Measurements from ENCODE around the gene JUNB. TPM values are rescaled to one million over a fixed set of nuclear protein-coding genes. Genes with fewer than 3 reads are reported as not detected.

The JUNB gene
- total and polyA plus RNA-seq, 10 of the 15 experiments (the other 5 are each of a cell fraction or from before 2014, with no cell fraction given): 0.55 to 144 (median 68.3) TPM

DNA sequence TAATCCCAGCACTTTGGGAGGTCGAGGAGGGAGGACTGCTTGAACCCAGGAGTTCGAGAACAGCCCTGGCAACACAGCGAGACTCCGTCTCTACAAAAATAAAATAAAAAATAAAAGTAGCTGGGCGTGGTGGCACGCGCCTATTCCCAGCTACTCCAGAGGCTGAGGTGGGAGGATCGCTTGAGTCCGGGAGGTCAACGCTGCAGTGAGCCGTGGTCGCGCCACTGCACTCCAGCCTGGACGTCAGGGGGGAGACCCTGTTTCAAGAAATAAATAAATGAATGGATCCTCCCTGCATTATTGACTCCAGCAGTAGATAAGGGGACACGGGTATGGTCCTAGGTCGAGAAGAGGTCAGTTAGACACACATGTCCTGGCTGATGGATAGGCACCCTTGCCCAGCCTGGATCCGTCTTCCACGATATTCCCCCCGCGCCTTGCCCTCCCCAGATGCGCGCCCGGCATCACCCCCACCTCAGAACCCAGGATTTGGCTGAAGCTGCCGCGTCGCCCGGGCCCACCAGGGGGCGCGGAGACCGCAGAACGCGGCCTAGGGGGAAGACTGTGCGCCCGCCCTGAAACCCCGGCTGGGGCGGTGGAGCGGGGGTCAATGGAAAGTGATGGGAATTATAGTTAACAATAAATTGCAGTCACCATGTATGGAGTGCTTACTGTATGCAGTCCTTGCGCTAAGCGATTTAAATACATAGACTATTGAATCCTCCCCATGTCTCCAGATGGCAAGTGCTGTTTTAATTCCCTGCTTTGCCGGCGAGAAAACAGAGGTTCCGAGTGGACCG lies 13.9 kb upstream of the JUNB start (continued):
- TF ChIP-seq RFX5 (IDR thresholded peaks at IDR 0.05; ENCODE audit: low read depth, low read length) (no peak), SRF (IDR thresholded peaks at IDR 0.05; ENCODE audit: low read depth in 2 of 2, low read length in 2 of 2) (peak in 1 of 2 experiments; percentile 61; a peak in 1 of 4 replicates), ZNF622 (IDR thresholded peaks at IDR 0.05) (no peak), KAT2A (conservative IDR thresholded peaks at IDR 0.05; ENCODE audit: control insufficient read depth, low read depth, low read length) (no peak), TARDBP (IDR thresholded peaks at IDR 0.05; ENCODE audit: borderline replicate concordance) (0 out of 2 replicates have a peak, but pooled peaks have one; percentile 35), KLF5 (IDR thresholded peaks at IDR 0.05; ENCODE audit: partially characterized antibody) (peak; percentile 64), NR2C1 (IDR thresholded peaks at IDR 0.05) (peak; percentile 53), IKZF2 (IDR thresholded peaks at IDR 0.05) (peak; percentile 8 to 30; a peak in 3 of 4 replicates), NBN (IDR thresholded peaks at IDR 0.05) (peak; percentile 7; the same call in 1 of the 2 replicates), CREM (IDR thresholded peaks at IDR 0.05; ENCODE audit: low read depth) (peak; percentile 82), MEF2B (IDR thresholded peaks at IDR 0.05; ENCODE audit: partially characterized antibody, poor library complexity, severe bottlenecking) (peak; percentile 50), SREBF1 (IDR thresholded peaks at IDR 0.05; ENCODE audit: low read length) (no peak), HDGF (IDR thresholded peaks at IDR 0.05) (no peak), ZNF217 (IDR thresholded peaks at IDR 0.05) (0 out of 2 replicates have a peak, but pooled peaks have one; percentile 15), PAX5 (IDR thresholded peaks at IDR 0.05; ENCODE audit: borderline replicate concordance, low read depth, low read length) (no peak), TCF12 (IDR thresholded peaks at IDR 0.05; ENCODE audit: low read depth, low read length) (peak; percentile 63; the same call in 1 of the 2 replicates)
- TF ChIP-seq, protein P1, sequence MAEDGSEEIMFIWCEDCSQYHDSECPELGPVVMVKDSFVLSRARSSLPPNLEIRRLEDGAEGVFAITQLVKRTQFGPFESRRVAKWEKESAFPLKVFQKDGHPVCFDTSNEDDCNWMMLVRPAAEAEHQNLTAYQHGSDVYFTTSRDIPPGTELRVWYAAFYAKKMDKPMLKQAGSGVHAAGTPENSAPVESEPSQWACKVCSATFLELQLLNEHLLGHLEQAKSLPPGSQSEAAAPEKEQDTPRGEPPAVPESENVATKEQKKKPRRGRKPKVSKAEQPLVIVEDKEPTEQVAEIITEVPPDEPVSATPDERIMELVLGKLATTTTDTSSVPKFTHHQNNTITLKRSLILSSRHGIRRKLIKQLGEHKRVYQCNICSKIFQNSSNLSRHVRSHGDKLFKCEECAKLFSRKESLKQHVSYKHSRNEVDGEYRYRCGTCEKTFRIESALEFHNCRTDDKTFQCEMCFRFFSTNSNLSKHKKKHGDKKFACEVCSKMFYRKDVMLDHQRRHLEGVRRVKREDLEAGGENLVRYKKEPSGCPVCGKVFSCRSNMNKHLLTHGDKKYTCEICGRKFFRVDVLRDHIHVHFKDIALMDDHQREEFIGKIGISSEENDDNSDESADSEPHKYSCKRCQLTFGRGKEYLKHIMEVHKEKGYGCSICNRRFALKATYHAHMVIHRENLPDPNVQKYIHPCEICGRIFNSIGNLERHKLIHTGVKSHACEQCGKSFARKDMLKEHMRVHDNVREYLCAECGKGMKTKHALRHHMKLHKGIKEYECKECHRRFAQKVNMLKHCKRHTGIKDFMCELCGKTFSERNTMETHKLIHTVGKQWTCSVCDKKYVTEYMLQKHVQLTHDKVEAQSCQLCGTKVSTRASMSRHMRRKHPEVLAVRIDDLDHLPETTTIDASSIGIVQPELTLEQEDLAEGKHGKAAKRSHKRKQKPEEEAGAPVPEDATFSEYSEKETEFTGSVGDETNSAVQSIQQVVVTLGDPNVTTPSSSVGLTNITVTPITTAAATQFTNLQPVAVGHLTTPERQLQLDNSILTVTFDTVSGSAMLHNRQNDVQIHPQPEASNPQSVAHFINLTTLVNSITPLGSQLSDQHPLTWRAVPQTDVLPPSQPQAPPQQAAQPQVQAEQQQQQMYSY (CRISPR knock-in tag; IDR thresholded peaks at IDR 0.05): no peak
- TF ChIP-seq, protein P2, sequence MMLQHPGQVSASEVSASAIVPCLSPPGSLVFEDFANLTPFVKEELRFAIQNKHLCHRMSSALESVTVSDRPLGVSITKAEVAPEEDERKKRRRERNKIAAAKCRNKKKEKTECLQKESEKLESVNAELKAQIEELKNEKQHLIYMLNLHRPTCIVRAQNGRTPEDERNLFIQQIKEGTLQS (IDR thresholded peaks at IDR 0.05; ENCODE audit: borderline replicate concordance, extremely low read depth, low read depth, low read length): 0 out of 2 replicates have a peak, but pooled peaks have one; percentile 19
- TF ChIP-seq, protein P3, sequence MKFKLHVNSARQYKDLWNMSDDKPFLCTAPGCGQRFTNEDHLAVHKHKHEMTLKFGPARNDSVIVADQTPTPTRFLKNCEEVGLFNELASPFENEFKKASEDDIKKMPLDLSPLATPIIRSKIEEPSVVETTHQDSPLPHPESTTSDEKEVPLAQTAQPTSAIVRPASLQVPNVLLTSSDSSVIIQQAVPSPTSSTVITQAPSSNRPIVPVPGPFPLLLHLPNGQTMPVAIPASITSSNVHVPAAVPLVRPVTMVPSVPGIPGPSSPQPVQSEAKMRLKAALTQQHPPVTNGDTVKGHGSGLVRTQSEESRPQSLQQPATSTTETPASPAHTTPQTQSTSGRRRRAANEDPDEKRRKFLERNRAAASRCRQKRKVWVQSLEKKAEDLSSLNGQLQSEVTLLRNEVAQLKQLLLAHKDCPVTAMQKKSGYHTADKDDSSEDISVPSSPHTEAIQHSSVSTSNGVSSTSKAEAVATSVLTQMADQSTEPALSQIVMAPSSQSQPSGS (IDR thresholded peaks at IDR 0.05; ENCODE audit: low read length): no peak
- TF ChIP-seq, protein P4, sequence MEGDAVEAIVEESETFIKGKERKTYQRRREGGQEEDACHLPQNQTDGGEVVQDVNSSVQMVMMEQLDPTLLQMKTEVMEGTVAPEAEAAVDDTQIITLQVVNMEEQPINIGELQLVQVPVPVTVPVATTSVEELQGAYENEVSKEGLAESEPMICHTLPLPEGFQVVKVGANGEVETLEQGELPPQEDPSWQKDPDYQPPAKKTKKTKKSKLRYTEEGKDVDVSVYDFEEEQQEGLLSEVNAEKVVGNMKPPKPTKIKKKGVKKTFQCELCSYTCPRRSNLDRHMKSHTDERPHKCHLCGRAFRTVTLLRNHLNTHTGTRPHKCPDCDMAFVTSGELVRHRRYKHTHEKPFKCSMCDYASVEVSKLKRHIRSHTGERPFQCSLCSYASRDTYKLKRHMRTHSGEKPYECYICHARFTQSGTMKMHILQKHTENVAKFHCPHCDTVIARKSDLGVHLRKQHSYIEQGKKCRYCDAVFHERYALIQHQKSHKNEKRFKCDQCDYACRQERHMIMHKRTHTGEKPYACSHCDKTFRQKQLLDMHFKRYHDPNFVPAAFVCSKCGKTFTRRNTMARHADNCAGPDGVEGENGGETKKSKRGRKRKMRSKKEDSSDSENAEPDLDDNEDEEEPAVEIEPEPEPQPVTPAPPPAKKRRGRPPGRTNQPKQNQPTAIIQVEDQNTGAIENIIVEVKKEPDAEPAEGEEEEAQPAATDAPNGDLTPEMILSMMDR (IDR thresholded peaks at IDR 0.05 in 2 of 3, conservative IDR thresholded peaks at IDR 0.05 in 1 of 3; ENCODE audit: control insufficient read depth in 2 of 3, extremely low read depth in 1 of 3, insufficient read depth in 1 of 3, low read depth in 3 of 3, low read length in 3 of 3): peak; percentile 90 to 98 (median 95)
- TF ChIP-seq, protein P5, sequence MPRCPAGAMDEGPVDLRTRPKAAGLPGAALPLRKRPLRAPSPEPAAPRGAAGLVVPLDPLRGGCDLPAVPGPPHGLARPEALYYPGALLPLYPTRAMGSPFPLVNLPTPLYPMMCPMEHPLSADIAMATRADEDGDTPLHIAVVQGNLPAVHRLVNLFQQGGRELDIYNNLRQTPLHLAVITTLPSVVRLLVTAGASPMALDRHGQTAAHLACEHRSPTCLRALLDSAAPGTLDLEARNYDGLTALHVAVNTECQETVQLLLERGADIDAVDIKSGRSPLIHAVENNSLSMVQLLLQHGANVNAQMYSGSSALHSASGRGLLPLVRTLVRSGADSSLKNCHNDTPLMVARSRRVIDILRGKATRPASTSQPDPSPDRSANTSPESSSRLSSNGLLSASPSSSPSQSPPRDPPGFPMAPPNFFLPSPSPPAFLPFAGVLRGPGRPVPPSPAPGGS (IDR thresholded peaks at IDR 0.05; ENCODE audit: borderline replicate concordance, insufficient read depth, low read depth, low read length, poor library complexity, severe bottlenecking): peak; percentile 56

Measured in GM12878 (cell line).